Hematopoietic multipotent progenitor cell treated with erythropoietin and hydrocortisone succinate and interleukin-3 and kit ligand, for 4 days (in vitro differentiated cells): Measurements from ENCODE around the gene RAP1A.
"Not testable (repeated sequence)": the region's sequence is repeated elsewhere in the genome, so short reads cannot be mapped to it uniquely, and the experiment has no call there.

Source experiments
- DNase-seq: peaks from one replicate; pipeline ENCODE4 v3.0.0-alpha.2; 2015

RAP1A gene

GRCh38 chr1:111739194-111739924 lies 119.8 kb downstream of the RAP1A start, which contains the start of gene INKA2:
Gene INKA2, minus strand, starts transcription at chr1:111739395. Its CDS starts 153 bp downstream, at chr1:111739242.
- DNase-seq, result peak; percentile 94

DNA sequence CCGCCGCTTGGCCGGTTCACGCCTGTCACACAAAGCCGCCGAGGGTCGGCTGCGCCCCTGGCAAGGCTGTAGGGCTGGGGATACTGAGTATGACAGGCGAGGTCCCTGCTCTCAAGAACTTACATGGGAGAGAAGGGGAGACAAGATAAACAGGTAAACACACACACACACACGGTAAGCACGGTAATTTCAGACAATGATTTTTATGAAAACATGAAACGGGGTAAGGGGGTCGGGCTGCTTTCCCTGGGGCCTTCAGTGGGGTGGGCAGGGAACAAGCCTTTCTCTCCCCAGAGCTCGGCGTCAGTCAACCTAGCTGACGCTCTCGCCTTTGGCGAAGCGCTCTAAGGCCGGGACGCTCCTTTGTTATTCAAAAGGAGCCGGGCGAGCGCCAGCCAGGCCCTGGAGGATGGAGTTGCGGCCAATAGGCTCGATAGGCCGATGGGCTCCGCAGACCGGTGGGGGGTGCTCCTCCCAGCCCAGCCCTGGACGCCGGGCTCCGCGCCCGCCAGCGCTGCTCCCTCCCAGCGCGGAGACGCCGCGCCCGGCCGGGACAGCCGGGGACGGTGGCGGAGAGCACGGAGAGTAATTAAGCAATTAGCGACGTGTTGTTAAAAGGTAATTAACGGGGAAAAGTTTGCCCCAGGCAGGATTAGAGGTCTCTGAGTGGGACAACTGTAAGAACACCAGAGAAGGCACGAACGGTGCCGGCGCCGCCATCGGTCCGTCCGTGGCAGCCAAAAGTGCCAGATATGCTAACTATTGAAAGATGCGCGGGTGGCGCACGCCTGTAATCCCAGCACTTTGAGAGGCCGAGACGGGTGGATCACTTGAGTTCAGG lies 120.6 kb downstream of the RAP1A start:
- peak; percentile 71 for DNase-seq

DNA sequence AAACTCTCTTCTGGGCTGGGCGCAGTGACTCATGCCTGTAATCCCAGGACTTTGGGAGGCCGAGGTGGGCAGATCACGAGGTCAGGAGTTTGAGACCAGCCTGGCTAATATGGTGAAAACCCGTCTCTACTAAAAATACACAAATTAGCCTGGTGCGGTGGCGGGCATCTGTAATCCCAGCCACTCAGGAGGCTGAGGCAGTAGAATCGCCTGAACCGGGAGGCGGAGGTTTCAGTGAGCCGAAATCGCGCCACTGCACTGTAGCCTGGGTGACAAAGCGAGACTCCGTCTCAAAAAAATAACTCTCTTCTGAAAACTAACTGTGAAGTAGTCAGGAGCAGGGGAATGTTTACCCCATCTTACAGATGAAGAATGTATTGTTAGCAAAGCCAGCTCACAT lies 122.7 kb downstream of the RAP1A start:
- not testable (repeated sequence) for DNase-seq

- DNase-seq, result no peak
Observed at GRCh38 chr1:111742938-111743549, 123.5 kb downstream of the RAP1A start.

DNA sequence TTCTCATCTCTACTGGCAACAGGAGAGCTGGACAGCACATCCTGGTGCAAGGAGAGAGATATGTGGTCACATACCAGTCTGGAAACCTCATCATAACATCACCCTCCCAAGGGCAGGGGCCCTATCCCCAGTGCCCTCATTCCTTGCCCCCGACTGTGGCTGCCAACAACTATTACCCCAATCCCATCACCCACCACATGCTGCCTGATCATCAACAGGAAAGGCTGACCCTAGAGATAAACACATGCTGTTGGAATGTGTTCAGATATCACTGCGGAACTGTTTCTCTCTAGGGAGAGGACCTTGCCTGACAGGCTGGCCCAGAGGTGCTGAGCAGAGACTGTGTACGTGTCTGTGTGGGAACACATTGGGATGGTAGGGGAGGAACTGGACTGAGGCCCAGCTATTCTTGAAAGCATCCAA lies 124.1 kb downstream of the RAP1A start:
- peak; percentile 93 for DNase-seq

DNA sequence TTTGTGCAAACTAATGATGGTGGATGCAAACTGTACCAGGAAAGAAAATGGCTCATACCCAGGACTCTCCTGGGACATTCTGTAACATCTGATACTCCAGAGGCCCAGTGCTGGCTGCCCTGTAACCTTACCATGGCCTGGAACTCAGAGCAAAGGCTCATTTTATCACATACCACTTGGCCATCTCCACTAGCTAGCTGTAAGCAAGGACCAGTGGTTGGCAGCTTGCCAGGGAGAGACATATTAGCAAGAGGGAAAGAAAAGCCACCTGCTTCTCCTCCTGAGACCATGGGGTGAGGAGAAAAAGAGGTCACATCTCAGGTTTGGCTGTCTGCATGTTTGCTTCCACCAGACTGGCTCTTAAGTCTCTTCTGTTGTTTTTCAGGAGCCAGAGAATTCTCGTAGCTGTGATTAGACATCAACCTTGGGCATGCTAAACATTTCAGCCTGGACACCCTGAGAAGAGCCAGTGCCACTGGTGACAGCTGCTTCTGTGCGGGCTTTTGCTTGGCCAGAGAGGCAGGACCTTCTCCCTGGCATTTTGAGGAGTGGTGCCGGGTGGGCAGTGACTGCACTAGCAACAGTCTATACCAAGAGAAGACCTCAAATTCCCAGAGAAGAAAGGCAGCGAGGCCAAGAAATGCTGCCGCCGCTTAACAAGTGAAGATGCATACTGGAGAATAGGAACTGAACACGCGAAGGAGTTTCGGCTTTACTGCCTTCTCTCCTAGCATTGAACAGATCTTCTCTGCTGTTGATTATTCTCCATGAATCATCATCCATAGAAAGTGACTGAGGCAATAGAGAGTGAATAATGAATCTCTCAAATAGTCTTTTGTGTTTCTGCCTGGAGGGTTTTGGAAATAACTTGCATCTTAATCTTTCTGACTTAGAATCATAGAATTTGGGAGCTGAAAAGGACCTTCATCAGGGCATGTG lies 126.4 kb downstream of the RAP1A start:
- DNase-seq, result peak; percentile 57

DNA sequence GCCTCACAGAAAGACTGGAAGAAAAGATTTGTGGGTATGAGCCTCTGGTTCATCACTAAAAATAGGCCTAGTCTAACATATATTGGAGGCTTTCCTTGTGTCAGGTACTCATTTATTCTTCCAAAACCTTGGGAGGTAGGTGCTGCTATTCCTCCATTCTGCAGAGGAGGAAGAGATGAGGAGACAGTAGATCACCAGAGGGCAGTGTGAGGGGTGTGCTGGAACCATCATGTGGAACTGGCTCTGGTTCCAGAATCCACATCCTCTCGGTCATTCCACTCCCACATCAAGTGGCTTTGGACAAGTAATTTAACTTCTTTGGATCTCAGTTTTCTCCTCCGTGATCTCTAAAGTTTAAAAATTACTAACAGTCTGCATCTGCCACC lies 127.0 kb downstream of the RAP1A start:
- DNase-seq, result no peak

DNA sequence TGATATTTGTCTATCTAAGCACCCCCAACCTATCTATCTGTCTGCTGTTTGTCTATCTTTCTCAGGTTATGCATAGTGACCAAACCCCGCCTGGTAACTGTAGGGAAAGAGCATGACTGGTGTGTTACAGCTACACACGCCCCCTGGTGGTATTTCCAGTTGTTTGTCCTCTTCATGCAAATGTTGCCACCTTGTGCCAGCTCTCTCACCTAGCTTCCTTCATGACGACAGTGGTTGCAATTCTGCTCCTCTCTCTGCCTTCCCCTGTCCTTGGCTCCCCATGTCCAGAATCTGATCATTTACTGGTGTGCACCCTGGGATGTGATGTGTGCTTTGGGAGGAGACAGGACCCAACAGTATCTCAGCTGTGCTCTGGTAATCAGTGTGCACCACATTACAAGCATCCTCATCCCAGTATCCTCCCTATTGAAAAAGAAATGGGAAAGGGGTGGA lies 127.7 kb downstream of the RAP1A start:
- DNase-seq, result peak; percentile 93

DNA sequence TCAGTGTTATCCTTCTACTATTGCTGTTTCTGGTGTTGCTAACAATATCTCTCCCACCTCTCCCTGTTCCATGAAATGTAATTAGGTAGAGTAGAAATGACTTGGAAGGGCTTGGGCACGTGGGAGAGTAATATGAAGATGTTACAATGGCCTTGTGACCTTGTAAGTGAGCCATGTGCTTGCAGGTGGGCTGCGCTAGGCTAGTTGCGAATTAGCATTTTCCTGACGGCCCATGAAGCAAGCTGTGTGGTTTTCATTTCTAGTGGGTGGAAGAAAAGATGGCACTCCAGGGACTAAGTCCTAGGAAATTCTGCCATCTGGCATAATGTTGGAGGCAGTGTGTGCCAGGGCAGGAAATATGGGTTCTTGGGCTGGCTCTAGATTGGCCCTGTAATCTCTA lies 128.4 kb downstream of the RAP1A start:
- no peak for DNase-seq

GRCh38 chr1:111749628-111750027 lies 130.0 kb downstream of the RAP1A start:
- DNase-seq, result no peak

- no peak for DNase-seq
Observed at GRCh38 chr1:111750856-111751255, 131.3 kb downstream of the RAP1A start.

GRCh38 chr1:111751906-111752575 lies 132.5 kb downstream of the RAP1A start:
- DNase-seq, result no peak

GRCh38 chr1:111754984-111755330 lies 135.4 kb downstream of the RAP1A start:
- peak; percentile 65 for DNase-seq

DNA sequence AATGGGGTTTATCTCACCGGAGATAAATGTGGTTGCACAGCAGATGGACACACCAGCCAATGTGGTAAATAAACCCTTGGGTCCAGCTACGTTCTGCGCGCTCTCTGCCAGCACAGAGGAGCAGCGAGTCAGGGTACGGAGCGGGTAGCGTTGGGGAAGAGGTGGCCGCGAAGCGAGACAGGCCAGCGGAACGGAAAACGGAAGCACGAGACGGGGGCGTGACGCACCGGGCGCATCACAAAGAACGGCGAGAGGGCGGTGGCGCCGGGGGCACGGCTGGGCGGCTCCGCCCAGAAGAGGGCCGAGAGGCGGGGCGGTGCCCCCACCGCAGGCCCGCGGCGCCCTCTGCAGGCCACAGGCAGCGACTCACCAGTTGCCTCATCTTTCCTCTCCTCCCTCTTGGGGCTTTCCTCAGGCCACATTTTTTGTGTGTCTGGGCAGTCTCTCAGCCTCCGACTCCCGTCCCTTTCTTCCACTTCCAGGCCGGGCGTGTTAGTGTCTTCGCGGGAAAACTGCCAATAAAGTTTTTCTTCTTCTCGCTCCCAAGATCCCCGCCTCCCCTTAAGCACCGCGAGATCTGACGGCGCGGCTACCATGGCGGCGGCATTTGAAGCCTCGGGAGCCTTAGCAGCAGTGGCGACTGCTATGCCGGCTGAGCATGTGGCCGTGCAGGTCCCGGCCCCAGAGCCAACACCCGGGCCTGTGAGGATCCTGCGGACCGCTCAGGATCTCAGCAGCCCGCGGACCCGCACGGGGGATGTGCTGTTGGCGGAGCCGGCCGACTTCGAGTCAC lies 135.9 kb downstream of the RAP1A start, which contains the start of gene DDX20:
Gene DDX20, plus strand, starts transcription at position 571 of the 793 bp plus-strand sequence. Its CDS starts 24 bp downstream, at position 595.
- DNase-seq, result peak; percentile 98

GRCh38 chr1:111756124-111756513 lies 136.5 kb downstream of the RAP1A start:
- DNase-seq, result no peak

GRCh38 chr1:111758373-111758772 lies 138.8 kb downstream of the RAP1A start:
- DNase-seq, result peak; percentile 67

- no peak for DNase-seq
Observed at GRCh38 chr1:111761717-111762116, 142.1 kb downstream of the RAP1A start.

GRCh38 chr1:111762332-111762731 lies 142.7 kb downstream of the RAP1A start:
- no peak for DNase-seq
